Activated T-cell treated with anti-CD3 and anti-CD28 coated beads for 4 hours (primary cell): ENCODE results near the gene FUT2.
"Not testable (repeated sequence)": the region's sequence is repeated elsewhere in the genome, so short reads cannot be mapped to it uniquely, and the experiment has no call there.

Source experiments
- DNase-seq: peaks from one replicate; pipeline ENCODE4 v3.0.0-alpha.2; 2020

Gene FUT2

GRCh38 chr19:48671446-48671995 is 24.2 kb upstream of the FUT2 start:
- DNase-seq: no peak

GRCh38 chr19:48672994-48673393 is 22.8 kb upstream of the FUT2 start, which contains the start of gene NTN5:
Gene NTN5 (minus strand): TSS chr19:48673017. CDS start chr19:48670986, 2,031 bp downstream.
- no peak for DNase-seq

DNA sequence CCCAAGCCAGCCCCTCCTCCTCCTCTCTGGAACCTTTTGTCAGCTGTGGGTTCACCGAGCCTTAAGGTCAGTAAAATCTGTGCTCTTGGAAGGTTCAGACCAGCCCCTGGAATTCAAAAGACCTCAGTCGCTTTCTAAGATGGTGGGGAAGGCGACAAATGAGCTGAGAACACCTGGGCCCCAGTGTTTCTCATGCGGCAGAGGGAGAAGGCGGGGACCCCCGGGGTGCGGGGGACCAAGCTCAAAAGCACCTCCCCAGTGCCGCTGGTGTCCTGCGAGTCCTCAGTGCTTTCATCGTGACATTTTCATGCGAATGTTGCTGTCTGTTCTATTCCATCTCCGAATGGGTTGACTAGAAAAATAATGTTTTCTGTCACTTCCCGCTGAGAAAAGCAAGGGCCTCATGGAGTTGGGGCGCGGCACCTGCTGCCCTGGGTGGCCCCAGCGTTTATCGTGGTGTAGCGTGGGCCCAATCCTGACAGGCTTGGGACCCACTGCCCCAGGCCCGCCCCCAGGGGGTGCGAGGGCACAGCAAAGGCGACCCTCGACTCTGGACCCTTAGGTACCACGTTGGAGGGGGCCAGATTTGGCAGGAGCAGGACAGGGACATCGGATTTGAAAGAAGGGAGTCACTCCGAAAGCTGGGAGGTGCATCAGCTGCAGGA is 22.2 kb upstream of the FUT2 start:
- DNase-seq: no peak

GRCh38 chr19:48674216-48674809 is 21.5 kb upstream of the FUT2 start:
- no peak for DNase-seq

- peak; percentile 65 for DNase-seq
Observed at GRCh38 chr19:48674921-48675824, 20.6 kb upstream of the FUT2 start.

GRCh38 chr19:48676487-48676886 is 19.3 kb upstream of the FUT2 start:
- no peak for DNase-seq

DNA sequence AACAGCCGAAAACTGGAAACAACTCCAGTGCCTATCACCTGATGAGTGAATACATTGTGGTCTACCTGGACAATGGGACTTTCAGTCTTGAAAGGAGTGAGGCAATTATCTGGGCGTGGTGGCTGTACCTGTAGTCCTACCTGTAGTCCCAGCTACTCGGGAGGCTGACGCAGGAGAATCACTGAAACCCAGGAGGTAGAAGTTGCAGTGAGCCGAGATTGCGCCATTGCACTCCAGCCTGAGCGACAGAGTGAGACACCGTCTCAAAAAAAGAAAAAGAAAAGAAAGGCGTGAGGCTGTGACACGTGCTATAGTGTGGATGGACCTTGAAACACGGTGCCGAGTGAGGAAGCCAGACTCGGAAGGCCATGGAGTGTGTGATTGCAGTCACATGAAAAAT is 18.9 kb upstream of the FUT2 start:
- no peak for DNase-seq

GRCh38 chr19:48678201-48678600 is 17.6 kb upstream of the FUT2 start:
- no peak for DNase-seq

- DNase-seq: not testable (repeated sequence)
Observed at GRCh38 chr19:48680006-48680405, 15.8 kb upstream of the FUT2 start.

GRCh38 chr19:48680436-48681126 is 15.2 kb upstream of the FUT2 start:
- no peak for DNase-seq

GRCh38 chr19:48681127-48681470 is 14.7 kb upstream of the FUT2 start:
- DNase-seq: no peak

- DNase-seq: no peak
Observed at GRCh38 chr19:48683349-48683748, 12.4 kb upstream of the FUT2 start.

DNA sequence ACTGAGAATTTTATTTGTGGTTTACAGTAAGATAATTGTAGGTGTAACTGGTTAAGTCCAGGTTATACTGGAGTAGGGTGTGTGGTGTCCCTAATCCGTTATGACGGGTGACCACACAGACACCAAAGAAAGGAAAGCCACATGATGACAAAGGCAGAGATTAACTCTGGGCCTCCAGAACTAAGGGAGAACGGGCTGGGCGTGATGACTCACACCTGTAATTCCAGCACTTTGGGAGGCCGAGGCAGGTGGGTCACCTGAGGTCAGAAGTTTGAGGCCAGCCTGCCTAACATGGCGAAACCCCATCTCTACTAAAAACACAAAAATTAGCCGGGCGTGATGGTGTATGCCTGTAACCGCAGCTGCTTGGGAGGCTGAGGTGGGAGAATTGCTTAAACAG is 10.2 kb upstream of the FUT2 start:
- DNase-seq: no peak

- no peak for DNase-seq
Observed at GRCh38 chr19:48686088-48686487, 9.7 kb upstream of the FUT2 start.

DNA sequence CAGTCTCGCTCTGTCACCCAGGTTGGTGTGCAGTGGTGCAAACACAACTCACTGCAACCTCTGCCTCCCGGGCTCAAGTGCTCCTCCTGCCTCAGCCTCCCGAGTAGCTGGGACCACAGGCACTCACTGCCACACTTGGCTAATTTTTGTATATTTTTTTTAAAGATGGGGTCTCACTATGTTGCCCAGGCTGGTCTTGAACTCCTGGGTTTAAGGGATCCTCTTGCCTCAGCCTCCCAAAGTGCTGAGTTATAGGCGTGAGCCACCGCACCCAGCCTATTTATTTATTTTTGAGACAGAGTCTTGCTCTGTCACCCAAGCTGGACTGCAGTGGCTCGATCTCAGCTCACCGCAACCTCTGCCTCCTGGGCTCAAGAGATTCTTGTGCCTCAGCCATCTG is 9.1 kb upstream of the FUT2 start:
- DNase-seq: not testable (repeated sequence)

- no peak for DNase-seq
Observed at GRCh38 chr19:48687776-48688175, 8.0 kb upstream of the FUT2 start.

DNA sequence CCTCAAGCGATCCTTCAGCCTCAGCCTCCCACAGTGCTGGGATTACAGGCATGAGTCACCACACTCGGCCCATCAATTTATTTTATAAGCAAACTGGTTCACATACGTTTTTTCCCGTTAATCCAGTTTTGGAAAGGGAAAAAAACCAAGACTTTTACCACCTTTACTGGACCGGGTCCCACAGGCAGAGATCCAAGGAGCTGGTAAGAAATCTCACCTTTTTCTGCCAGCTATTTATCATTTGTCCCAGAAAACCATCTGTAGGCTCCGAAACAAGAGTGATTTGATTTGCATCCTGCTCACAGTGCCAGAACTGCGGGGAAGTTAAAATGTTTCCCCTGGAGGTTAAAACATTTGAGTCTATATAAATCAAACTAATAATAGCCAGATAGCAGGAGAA is 6.3 kb upstream of the FUT2 start:
- DNase-seq: no peak

DNA sequence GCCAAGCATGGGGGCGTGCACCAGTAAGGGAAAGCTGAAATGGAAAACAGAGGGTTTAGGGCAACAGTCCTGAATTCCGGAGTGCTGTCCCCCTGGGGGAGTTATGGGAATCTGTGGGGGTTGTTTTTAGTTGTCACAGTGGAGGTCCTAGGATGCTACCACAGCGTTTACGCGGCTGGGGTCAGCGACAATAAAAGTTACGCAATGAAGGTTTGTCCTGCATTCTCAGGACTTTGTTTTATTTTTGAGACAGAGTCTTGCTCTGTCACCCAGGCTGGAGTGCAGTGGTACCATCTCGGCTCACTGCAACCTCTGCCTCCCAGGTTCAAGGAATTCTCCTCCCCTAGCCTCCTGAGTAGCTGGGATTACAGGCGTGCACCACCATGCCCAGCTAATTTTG is 2.1 kb upstream of the FUT2 start:
- not testable (repeated sequence) for DNase-seq

DNA sequence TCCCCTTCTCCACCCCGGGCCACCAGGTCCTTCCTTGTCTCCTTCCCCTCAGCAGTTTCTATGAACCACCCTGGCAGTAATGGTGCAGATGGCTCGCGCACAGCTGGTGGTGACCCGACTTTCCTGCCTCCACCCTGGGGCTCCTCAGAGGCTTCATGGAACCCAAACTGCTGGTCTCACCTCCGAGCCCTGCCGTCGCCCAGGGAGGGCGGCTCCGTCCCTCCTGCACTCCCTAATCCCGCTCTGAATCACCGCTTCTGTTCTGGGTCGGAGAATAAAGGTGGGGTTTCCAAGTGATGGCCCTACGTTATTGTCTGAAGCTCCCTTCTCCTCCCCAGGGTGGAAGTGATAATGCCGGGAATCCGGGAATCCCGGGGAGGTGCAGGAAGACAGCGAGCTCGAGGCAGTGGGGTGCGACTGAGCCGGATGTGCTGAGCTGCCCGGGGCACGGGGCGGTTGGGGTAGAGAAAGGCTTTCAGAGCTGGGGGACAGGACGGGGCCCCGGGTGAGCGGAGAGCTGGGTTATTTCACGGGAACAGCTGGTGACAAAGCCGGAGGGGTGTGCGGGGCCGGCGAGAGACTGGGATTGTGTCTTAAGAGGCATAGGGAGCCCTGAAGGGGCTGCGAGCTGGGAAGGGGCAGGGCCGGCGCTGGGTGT is 711 bp downstream of the FUT2 start:
- DNase-seq: no peak

DNA sequence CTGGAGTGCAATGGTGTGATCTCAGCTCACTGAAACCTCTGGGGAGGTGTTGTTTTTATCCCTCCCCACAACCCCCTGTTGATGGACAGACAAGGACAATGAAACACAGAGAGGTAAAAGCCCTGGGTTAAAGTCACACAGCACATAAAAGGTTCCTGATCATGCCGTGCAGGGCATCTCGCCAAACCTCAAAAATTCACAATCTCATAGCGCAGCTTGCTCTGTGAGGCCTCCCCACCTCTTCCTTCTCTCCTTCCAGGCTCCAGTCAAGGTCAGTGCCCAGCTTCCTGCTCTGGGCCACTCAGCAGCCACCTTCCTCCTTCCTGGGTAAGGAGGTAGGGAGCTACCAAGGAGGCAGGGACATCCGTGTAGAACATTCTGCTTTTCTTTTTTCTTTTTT is 2.3 kb downstream of the FUT2 start:
- no peak for DNase-seq

DNA sequence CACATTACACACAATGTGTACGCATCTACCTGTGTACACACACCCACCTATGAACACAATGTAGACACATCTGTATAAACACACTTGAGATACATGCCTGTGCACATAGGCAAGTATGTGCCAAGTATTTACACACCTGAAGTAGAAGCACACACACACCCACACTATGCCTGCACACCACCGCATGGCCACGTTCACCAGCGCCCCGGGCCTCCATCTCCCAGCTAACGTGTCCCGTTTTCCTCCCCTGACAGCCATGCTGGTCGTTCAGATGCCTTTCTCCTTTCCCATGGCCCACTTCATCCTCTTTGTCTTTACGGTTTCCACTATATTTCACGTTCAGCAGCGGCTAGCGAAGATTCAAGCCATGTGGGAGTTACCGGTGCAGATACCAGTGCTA is 6.9 kb downstream of the FUT2 start:
- no peak for DNase-seq

- DNase-seq: no peak
Observed at GRCh38 chr19:48703316-48703715, 7.5 kb downstream of the FUT2 start.

- no peak for DNase-seq
Observed at GRCh38 chr19:48705431-48705830, 9.7 kb downstream of the FUT2 start.
